Natural killer cell (primary cell): ENCODE measurements around the gene EEPD1. TPM values are rescaled to one million over a fixed set of nuclear protein-coding genes. Genes with fewer than 3 reads are reported as not detected.
"Not testable (repeated sequence)": the region's sequence is repeated elsewhere in the genome, so short reads cannot be mapped to it uniquely, and the experiment has no call there.

ENCODE experiments used
- ATAC-seq, 3 donors: fragments of 150-1000 bp in 2 of 3; fragments of 200-7000 bp in 1 of 3; cut with Tn5 transposase; 1 replicate in 1 of 3; 2 replicates in 2 of 3; pipeline ENCODE4 v1.10.0; 2021; ENCODE audit warnings: mild to moderate bottlenecking in 2 of 3, moderate library complexity in 2 of 3
- DNase-seq, 2 donors: peaks; one replicate each; pipeline versions ENCODE4 v3.0.0 to v3.0.0-alpha.2; 2013 to 2021; ENCODE audit warnings: mixed read lengths in 1 of 2
- H3K27ac ChIP-seq: one replicate; pipeline ENCODE4 v1.5.1; 2013; ENCODE audit warnings: mild to moderate bottlenecking, low read length
- H3K27me3 ChIP-seq: one replicate; pipeline ENCODE4 v1.6.1; 2013; ENCODE audit warnings: low read length; ENCODE audit not compliant: control insufficient read depth, insufficient read depth
- H3K36me3 ChIP-seq: one replicate; pipeline ENCODE4 v1.6.1; 2013; ENCODE audit warnings: low read length; ENCODE audit not compliant: control insufficient read depth, insufficient read depth
- H3K4me1 ChIP-seq: one replicate; pipeline ENCODE4 v1.6.1; 2013; ENCODE audit warnings: low read length; ENCODE audit not compliant: control insufficient read depth, insufficient read depth
- H3K4me3 ChIP-seq: one replicate; pipeline ENCODE4 v1.5.1; 2013; ENCODE audit warnings: low read length
- H3K9me3 ChIP-seq: one replicate; pipeline ENCODE4 v1.6.1; 2013; ENCODE audit warnings: low read length; ENCODE audit not compliant: control insufficient read depth, insufficient read depth
- H3K27ac Mint-ChIP-seq, 2 donors: one replicate each; pipeline ENCODE4 v1.8.0; 2022; ENCODE audit warnings: mild to moderate bottlenecking in 2 of 2, mixed read lengths in 2 of 2, moderate library complexity in 1 of 2
- H3K27me3 Mint-ChIP-seq, 2 donors: one replicate each; pipeline ENCODE4 v1.8.0; 2022; ENCODE audit warnings: low read depth in 2 of 2, mixed read lengths in 2 of 2
- H3K36me3 Mint-ChIP-seq: one replicate; pipeline ENCODE4 v1.8.0; 2022; ENCODE audit warnings: mixed read lengths
- H3K4me1 Mint-ChIP-seq, 2 donors: one replicate each; pipeline ENCODE4 v1.8.0; 2022; ENCODE audit warnings: mixed read lengths in 2 of 2
- H3K4me3 Mint-ChIP-seq: one replicate; pipeline ENCODE4 v1.8.0; 2022; ENCODE audit warnings: mild to moderate bottlenecking, moderate library complexity, mixed read lengths
- H3K9me3 Mint-ChIP-seq, 2 donors: one replicate each; pipeline ENCODE4 v1.8.0; 2022; ENCODE audit warnings: mixed read lengths in 2 of 2
- CTCF ChIP-seq: fragments of 200-600 bp; IDR thresholded peaks from one replicate; pipeline ENCODE4 v1.8.0; 2022; ENCODE audit warnings: antibody characterized with exemption
- WGBS: methylation state at CpG from one replicate; pipeline ENCODE4 v1.1.7; 2013; ENCODE audit warnings: missing lambda C conversion rate; ENCODE audit not compliant: insufficient coverage; 5-methylcytosine and 5-hydroxymethylcytosine counted together
- intact Hi-C: fragments of 100-400 bp; cut with micrococcal nuclease; formaldehyde crosslinking; loops from one replicate; pipeline ENCODE4 v1.14.2; 2022
- total RNA-seq, 4 donors: library from RNA; stranded (reverse); fragments of 120-200 nt in 1 of 4; gene quantifications; one replicate each; pipeline versions ENCODE4 v1.2.3 to v1.2.4, GENCODE V29; 2013 to 2022

EEPD1 gene
- total RNA-seq, 3 donors from 2014 or later (not counting 1 experiment from before 2014, with no cell fraction given), result 0.45 to 4.9 (median 1.4) TPM

GRCh38 chr7:36232555-36232954, 79.5 kb downstream of the EEPD1 start:
- H3K9me3 ChIP-seq, result no peaks in the 10 kb centered on the region
- no peaks in the 10 kb centered on the region for H3K4me1 Mint-ChIP-seq
- no peak overlapping the region for H3K4me3 Mint-ChIP-seq
- H3K36me3 Mint-ChIP-seq, result no peaks in the 10 kb centered on the region
- no peaks in the 10 kb centered on the region for H3K27me3 ChIP-seq
- ATAC-seq (no peak), DNase-seq (no peak)
- H3K27ac Mint-ChIP-seq, result no peak overlapping the region
- 88% methylated on average over 1 of the region's 1 CpG for WGBS
- no peak for TF ChIP-seq CTCF
- no peaks in the 10 kb centered on the region for H3K9me3 Mint-ChIP-seq
- no peak overlapping the region for H3K4me3 ChIP-seq
- no peaks in the 10 kb centered on the region for H3K36me3 ChIP-seq
- no peak overlapping the region for H3K27ac ChIP-seq
- no peaks in the 10 kb centered on the region for H3K4me1 ChIP-seq
- H3K27me3 Mint-ChIP-seq, result peaks cover 0 to 2% of the 10 kb centered on the region in 2 donors
- intact Hi-C loops, result no loop called here

- WGBS, result 79% methylated on average over 3 of the region's 3 CpGs
- Histone ChIP-seq H3K36me3 (no peaks in the 10 kb centered on the region), H3K4me1 (no peaks in the 10 kb centered on the region), H3K9me3 (no peaks in the 10 kb centered on the region), H3K4me3 (no peak overlapping the region), H3K27ac (no peak overlapping the region), H3K27me3 (no peaks in the 10 kb centered on the region)
- no peak for TF ChIP-seq CTCF
- DNase-seq (no peak), ATAC-seq (no peak)
- intact Hi-C loops, result no loop called here
- no peak overlapping the region for H3K4me3 Mint-ChIP-seq
- no peaks in the 10 kb centered on the region for H3K36me3 Mint-ChIP-seq
- H3K27me3 Mint-ChIP-seq, result peaks cover 0 to 2% of the 10 kb centered on the region in 2 donors
- no peaks in the 10 kb centered on the region for H3K4me1 Mint-ChIP-seq
- no peak overlapping the region for H3K27ac Mint-ChIP-seq
- H3K9me3 Mint-ChIP-seq, result no peaks in the 10 kb centered on the region
Measured at GRCh38 chr7:36232971-36233550, 80.0 kb downstream of the EEPD1 start.

- Histone ChIP-seq H3K4me3 (no peak overlapping the region), H3K27ac (no peak overlapping the region), H3K27me3 (no peaks in the 10 kb centered on the region), H3K4me1 (no peaks in the 10 kb centered on the region), H3K36me3 (no peaks in the 10 kb centered on the region), H3K9me3 (no peaks in the 10 kb centered on the region)
- no peaks in the 10 kb centered on the region for H3K27me3 Mint-ChIP-seq
- H3K36me3 Mint-ChIP-seq, result no peaks in the 10 kb centered on the region
- intact Hi-C loops, result no loop called here
- no peak for DNase-seq
- no peaks in the 10 kb centered on the region for H3K4me1 Mint-ChIP-seq
- no peaks in the 10 kb centered on the region for H3K9me3 Mint-ChIP-seq
- TF ChIP-seq CTCF, result no peak
- no peak for ATAC-seq
- H3K4me3 Mint-ChIP-seq, result no peak overlapping the region
- no peak overlapping the region for H3K27ac Mint-ChIP-seq
- WGBS, result 94% methylated on average over 39 of the region's 39 CpGs
Measured at GRCh38 chr7:36236073-36236472, 83.0 kb downstream of the EEPD1 start.

GRCh38 chr7:36238138-36238537, 85.1 kb downstream of the EEPD1 start:
- no peak overlapping the region for H3K27ac ChIP-seq
- Mint-ChIP-seq H3K27me3 (no peaks in the 10 kb centered on the region), H3K27ac (no peak overlapping the region)

GRCh38 chr7:36243356-36243755, 90.3 kb downstream of the EEPD1 start:
- H3K36me3 ChIP-seq, H3K9me3 Mint-ChIP-seq, H3K4me3 Mint-ChIP-seq, intact Hi-C loops, ATAC-seq, H3K27me3 Mint-ChIP-seq, H3K4me1 Mint-ChIP-seq, H3K27me3 ChIP-seq, H3K9me3 ChIP-seq, H3K4me3 ChIP-seq, H3K36me3 Mint-ChIP-seq, H3K27ac Mint-ChIP-seq, H3K4me1 ChIP-seq, H3K27ac ChIP-seq, DNase-seq: not testable (repeated sequence)
- no CpG with 5 or more reads among the region's 3 CpGs for WGBS

More at GRCh38 chr7:36238138-36238537, 85.1 kb downstream of the EEPD1 start:
- H3K4me1 ChIP-seq, result no peaks in the 10 kb centered on the region
- H3K9me3 Mint-ChIP-seq, result no peaks in the 10 kb centered on the region
- H3K4me3 ChIP-seq, result no peak overlapping the region
- ATAC-seq (no peak), DNase-seq (no peak)
- H3K9me3 ChIP-seq, result no peaks in the 10 kb centered on the region
- TF ChIP-seq CTCF, result no peak
- H3K36me3 Mint-ChIP-seq, result no peaks in the 10 kb centered on the region
- no peaks in the 10 kb centered on the region for H3K27me3 ChIP-seq
- no peak overlapping the region for H3K4me3 Mint-ChIP-seq
- no peaks in the 10 kb centered on the region for H3K4me1 Mint-ChIP-seq
- H3K36me3 ChIP-seq, result no peaks in the 10 kb centered on the region
- WGBS, result 83% methylated on average over 2 of the region's 2 CpGs
- intact Hi-C loops, result no loop called here
